LNCaP clone FGC (cell line): ENCODE results near the gene OPRL1.

Experiments used
- DNase-seq: peaks from one replicate; pipeline ENCODE4 v3.0.0-alpha.2; 2011; ENCODE audit warnings: low read depth
- H3K4me3 ChIP-seq: 2 replicates; pipeline ENCODE4 v1.5.1; 2011; ENCODE audit warnings: mild to moderate bottlenecking, low read depth, low read length, control low read depth
- CTCF ChIP-seq: IDR thresholded peaks from 2 replicates; pipeline ENCODE4 v1.5.1; 2012; ENCODE audit warnings: mild to moderate bottlenecking; ENCODE audit not compliant: control insufficient read depth, insufficient read depth; ENCODE audit errors: extremely low read depth

Gene OPRL1

GRCh38 chr20:64149141-64149540 is 69.3 kb downstream of the OPRL1 start:
- DNase-seq: no peak
- H3K4me3 ChIP-seq: no peak overlapping the region
- TF ChIP-seq CTCF: no peak

DNA sequence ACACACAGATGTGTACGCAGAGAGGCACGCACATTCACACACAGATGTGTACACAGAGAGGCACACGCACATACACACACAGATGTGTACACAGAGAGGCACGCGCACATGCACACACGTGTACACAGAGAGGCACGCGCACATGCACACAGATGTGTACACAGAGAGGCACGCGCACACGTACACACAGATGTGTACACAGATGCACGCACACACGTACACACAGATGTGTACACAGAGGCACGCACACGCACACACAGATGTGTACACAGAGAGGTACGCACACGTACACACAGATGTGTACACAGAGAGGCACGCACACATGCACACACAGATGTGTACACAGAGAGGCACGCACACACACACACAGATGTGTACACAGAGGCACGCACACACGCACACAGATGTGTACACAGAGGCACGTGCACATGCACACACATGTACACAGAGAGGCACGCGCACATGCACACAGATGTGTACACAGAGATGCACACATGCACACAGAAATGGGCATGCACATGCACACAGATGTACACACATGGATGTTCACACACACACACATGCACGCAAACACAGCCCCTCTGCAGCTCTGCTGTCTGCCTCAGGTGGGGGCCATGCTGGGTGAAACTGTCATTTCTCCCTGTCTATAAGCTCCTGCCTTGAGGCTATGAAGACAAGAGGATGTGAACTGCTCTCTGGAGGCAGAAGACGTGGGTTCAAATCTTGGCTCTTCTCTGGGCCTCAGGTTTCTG is 70.1 kb downstream of the OPRL1 start:
- no peak for TF ChIP-seq CTCF
- H3K4me3 ChIP-seq: no peak overlapping the region
- DNase-seq: no peak
